Measurements from ENCODE around the gene OR1D2.

The OR1D2 gene

GRCh38 chr17:3040882-3041281 lies 63.3 kb downstream of the OR1D2 start:
- no peak for TF ChIP-seq CTCF (conservative IDR thresholded peaks at IDR 0.05; ENCODE audit: low read depth, low read length)
- H3K27ac ChIP-seq = no peak overlapping the region
- H3K4me3 ChIP-seq (IDR thresholded peaks at IDR 0.05; ENCODE audit: insufficient read depth, low read depth, low read length) = no peak overlapping the region
- no peak overlapping the region for H3K9ac ChIP-seq
- H3K4me1 ChIP-seq (ENCODE audit: low read depth, poor library complexity, severe bottlenecking) = no peaks in the 10 kb centered on the region
- no peak overlapping the region for H3K4me2 ChIP-seq
- H4K20me1 ChIP-seq (ENCODE audit: insufficient read depth) = no peaks in the 10 kb centered on the region
- H2AFZ ChIP-seq (ENCODE audit: low read depth) = no peak overlapping the region
- H3K79me2 ChIP-seq (ENCODE audit: insufficient read depth, low read depth) = no peaks in the 10 kb centered on the region
- no peaks in the 10 kb centered on the region for H3K36me3 ChIP-seq (ENCODE audit: insufficient read depth)
- H3K27me3 ChIP-seq (ENCODE audit: insufficient read depth, low read depth) = peaks cover 6% of the 10 kb centered on the region; the same call in 1 of the 2 replicates

- H3K9ac ChIP-seq = no peak overlapping the region
- no peaks in the 10 kb centered on the region for H4K20me1 ChIP-seq (ENCODE audit: insufficient read depth)
- H3K27ac ChIP-seq = no peak overlapping the region
- H2AFZ ChIP-seq (ENCODE audit: low read depth) = no peak overlapping the region
- no peak overlapping the region for H3K4me2 ChIP-seq
- peaks cover 11% of the 10 kb centered on the region; the same call in 1 of the 2 replicates for H3K27me3 ChIP-seq (ENCODE audit: insufficient read depth, low read depth)
- no peak overlapping the region for H3K4me3 ChIP-seq (IDR thresholded peaks at IDR 0.05; ENCODE audit: insufficient read depth, low read depth, low read length)
- no peaks in the 10 kb centered on the region for H3K36me3 ChIP-seq (ENCODE audit: insufficient read depth)
- no peaks in the 10 kb centered on the region for H3K79me2 ChIP-seq (ENCODE audit: insufficient read depth, low read depth)
- no peak for TF ChIP-seq CTCF (conservative IDR thresholded peaks at IDR 0.05; ENCODE audit: low read depth, low read length)
- H3K4me1 ChIP-seq (ENCODE audit: low read depth, poor library complexity, severe bottlenecking) = no peaks in the 10 kb centered on the region
These were observed 64.5 kb downstream of the OR1D2 start for GRCh38 chr17:3039736-3040135.

GRCh38 chr17:3038941-3039340 lies 65.3 kb downstream of the OR1D2 start:
- TF ChIP-seq CTCF (conservative IDR thresholded peaks at IDR 0.05; ENCODE audit: low read depth, low read length) = no peak
- no peaks in the 10 kb centered on the region for H3K36me3 ChIP-seq (ENCODE audit: insufficient read depth)
- H3K27me3 ChIP-seq (ENCODE audit: insufficient read depth, low read depth) = peaks cover 13% of the 10 kb centered on the region; the same call in 1 of the 2 replicates
- no peak overlapping the region for H3K9ac ChIP-seq
- no peak overlapping the region for H3K4me2 ChIP-seq
- no peak overlapping the region for H3K27ac ChIP-seq
- H3K4me3 ChIP-seq (IDR thresholded peaks at IDR 0.05; ENCODE audit: insufficient read depth, low read depth, low read length) = no peak overlapping the region
- H2AFZ ChIP-seq (ENCODE audit: low read depth) = no peak overlapping the region
- H3K4me1 ChIP-seq (ENCODE audit: low read depth, poor library complexity, severe bottlenecking) = no peaks in the 10 kb centered on the region
- H3K79me2 ChIP-seq (ENCODE audit: insufficient read depth, low read depth) = no peaks in the 10 kb centered on the region
- no peaks in the 10 kb centered on the region for H4K20me1 ChIP-seq (ENCODE audit: insufficient read depth)

Measured in KMS-11 (cell line).